CD4-positive, CD25-positive, alpha-beta regulatory T cell (primary cell): ENCODE measurements around the gene CCDC85C. TPM values are rescaled to one million over a fixed set of nuclear protein-coding genes. Genes with fewer than 3 reads are reported as not detected.
A peak's percentile ranks its signal among the peaks of the same experiment; 100 is the strongest.

ENCODE experiments used
- ATAC-seq, 2 donors: fragments of 150-1000 bp; cut with Tn5 transposase; one replicate each; pipeline ENCODE4 v1.10.0; 2021; ENCODE audit warnings: low read depth in 2 of 2, moderate number of reproducible peaks in 2 of 2, moderate library complexity in 1 of 2
- DNase-seq, 3 donors: peaks; one replicate each; pipeline versions ENCODE4 v3.0.0 to v3.0.0-alpha.2; 2012 to 2022; ENCODE audit warnings: mixed read lengths in 1 of 3
- H3K27ac ChIP-seq: one replicate; pipeline ENCODE4 v1.7.0; 2013; ENCODE audit warnings: mild to moderate bottlenecking, low read length; ENCODE audit not compliant: insufficient read depth, poor library complexity, severe bottlenecking
- H3K27me3 ChIP-seq: one replicate; pipeline ENCODE4 v1.7.0; 2013; ENCODE audit warnings: low read length; ENCODE audit not compliant: control insufficient read depth, insufficient read depth
- H3K36me3 ChIP-seq: one replicate; pipeline ENCODE4 v1.7.0; 2013; ENCODE audit warnings: mild to moderate bottlenecking, low read length, moderate library complexity; ENCODE audit not compliant: control insufficient read depth, insufficient read depth
- H3K4me1 ChIP-seq: 2 replicates; pipeline ENCODE4 v1.7.0; 2013; ENCODE audit warnings: mild to moderate bottlenecking, low read length; ENCODE audit not compliant: insufficient read depth, control insufficient read depth, poor library complexity, severe bottlenecking
- H3K4me3 ChIP-seq: one replicate; pipeline ENCODE4 v1.7.0; 2013; ENCODE audit warnings: low read depth, mild to moderate bottlenecking, low read length, moderate library complexity
- H3K9me3 ChIP-seq, 2 experiments: 1 replicate in 1 of 2; 2 replicates in 1 of 2; pipeline ENCODE4 v1.7.0; 2013; ENCODE audit warnings: low read length in 2 of 2, mild to moderate bottlenecking in 1 of 2, moderate library complexity in 1 of 2; ENCODE audit not compliant: control insufficient read depth in 2 of 2
- H3K27ac Mint-ChIP-seq, 3 donors: one replicate each; pipeline ENCODE4 v1.8.0; 2020 to 2022; ENCODE audit warnings: mild to moderate bottlenecking in 3 of 3, mixed read lengths in 3 of 3, moderate library complexity in 2 of 3
- H3K27me3 Mint-ChIP-seq: one replicate; pipeline ENCODE4 v1.8.0; 2022; ENCODE audit warnings: mild to moderate bottlenecking, mixed read lengths
- H3K36me3 Mint-ChIP-seq: one replicate; pipeline ENCODE4 v1.8.0; 2020; ENCODE audit warnings: mixed read lengths
- H3K4me1 Mint-ChIP-seq, 4 donors: one replicate each; pipeline ENCODE4 v1.8.0; 2020 to 2022; ENCODE audit warnings: mixed read lengths in 4 of 4, mild to moderate bottlenecking in 1 of 4
- H3K4me3 Mint-ChIP-seq, 4 donors: one replicate each; pipeline ENCODE4 v1.8.0; 2020 to 2022; ENCODE audit warnings: mild to moderate bottlenecking in 4 of 4, mixed read lengths in 4 of 4, moderate library complexity in 3 of 4
- H3K9me3 Mint-ChIP-seq, 7 donors: one replicate each; pipeline ENCODE4 v1.8.0; 2020 to 2022; ENCODE audit warnings: mixed read lengths in 7 of 7, mild to moderate bottlenecking in 3 of 7, moderate library complexity in 2 of 7
- polyA plus RNA-seq, 4 donors: library from polyadenylated mRNA; unstranded; fragments of 300-500 nt; fragmentation: Illumina TruSeq; gene quantifications; one replicate each; pipeline ENCODE4 v1.2.3, GENCODE V29; 2021
- total RNA-seq: library from RNA; stranded (reverse); gene quantifications from one replicate; pipeline ENCODE4 v1.2.3, GENCODE V29; 2022

The CCDC85C gene
- total and polyA plus RNA-seq, 5 donors from 2014 or later = 0.62 to 6.3 (median 0.98) TPM

DNA sequence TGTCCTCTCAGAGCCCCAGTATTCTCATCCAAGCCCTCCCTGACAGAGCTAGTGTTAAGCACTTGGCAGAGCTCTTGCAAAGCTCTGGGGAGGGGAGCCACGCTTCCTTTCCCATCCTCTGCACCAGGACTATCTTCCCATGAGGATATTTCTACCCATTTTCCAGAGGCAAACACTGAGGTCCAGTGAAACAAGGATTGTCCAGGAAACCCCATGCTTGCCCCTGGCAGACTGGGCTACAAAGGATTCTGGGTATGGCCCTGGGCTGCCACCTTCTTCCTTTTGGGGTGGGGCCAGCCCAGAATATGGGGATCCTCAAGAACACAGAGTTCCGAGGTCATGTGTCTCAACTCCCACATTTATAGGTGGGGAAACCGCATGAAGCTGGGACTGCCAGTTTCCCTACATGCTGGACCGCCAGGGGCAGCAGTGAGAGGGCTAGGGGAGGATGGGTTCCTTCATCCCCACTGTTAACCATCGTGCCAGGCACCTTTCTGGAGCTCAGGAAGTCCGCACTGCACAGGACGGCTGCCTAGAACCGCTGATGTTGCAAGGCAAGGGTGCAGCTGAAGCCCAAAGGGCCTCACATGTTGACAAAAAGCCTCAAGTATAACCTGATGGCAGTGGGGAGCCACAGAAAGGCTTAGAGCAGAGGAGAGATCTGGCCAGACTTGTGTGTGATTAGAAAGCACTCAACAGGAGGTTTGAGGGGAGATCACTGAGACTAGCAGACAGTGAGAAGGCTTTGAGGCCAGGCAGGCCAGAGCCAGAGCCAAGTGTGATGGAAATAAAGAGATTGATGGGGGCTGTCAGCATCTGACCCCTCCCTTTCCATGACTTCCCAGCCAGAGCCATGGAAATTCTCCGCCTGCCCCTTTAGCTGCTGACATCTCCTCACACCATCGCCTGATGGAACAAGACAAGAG is 5.5 kb upstream of the CCDC85C start:
- no peaks in the 10 kb centered on the region for H3K27me3 ChIP-seq
- no peak for ATAC-seq
- peak overlapping the region in 2 of 3 donors; percentile 72 to 73 for H3K27ac Mint-ChIP-seq
- H3K9me3 Mint-ChIP-seq = no peaks in the 10 kb centered on the region
- H3K4me3 Mint-ChIP-seq = peak overlapping the region in 1 of 4 donors; percentile 51
- peaks cover 19% of the 10 kb centered on the region for H3K27me3 Mint-ChIP-seq
- DNase-seq = no peak
- no peak overlapping the region for H3K27ac ChIP-seq
- no peak overlapping the region for H3K4me3 ChIP-seq
- H3K9me3 ChIP-seq = no peaks in the 10 kb centered on the region
- H3K36me3 ChIP-seq = no peaks in the 10 kb centered on the region
- peaks cover 9% of the 10 kb centered on the region for H3K4me1 ChIP-seq
- H3K4me1 Mint-ChIP-seq = peaks cover 0 to 15% (median 5%) of the 10 kb centered on the region in 4 donors
- no peaks in the 10 kb centered on the region for H3K36me3 Mint-ChIP-seq

DNA sequence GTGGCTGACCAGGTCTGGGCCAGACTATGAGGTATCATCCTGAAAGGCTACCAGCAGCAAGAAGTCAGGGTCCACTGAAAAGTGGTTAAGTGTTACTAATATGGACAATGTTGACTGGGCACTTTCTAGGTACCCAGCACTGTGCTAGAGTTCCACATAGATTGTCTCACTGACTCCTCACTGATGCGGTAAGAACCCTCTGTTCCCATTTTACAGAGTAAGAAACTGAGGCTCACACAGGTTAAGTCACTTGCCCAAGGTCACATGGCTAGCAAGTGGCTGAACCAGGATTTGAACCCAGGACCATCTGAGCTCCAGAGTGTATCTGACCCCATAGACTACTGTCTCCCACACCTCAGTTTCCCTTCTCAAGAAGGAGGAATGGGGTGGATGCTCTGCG is 4.6 kb upstream of the CCDC85C start:
- Histone ChIP-seq H3K9me3 (no peaks in the 10 kb centered on the region), H3K36me3 (no peaks in the 10 kb centered on the region), H3K27me3 (no peaks in the 10 kb centered on the region), H3K4me1 (peaks cover 9% of the 10 kb centered on the region), H3K27ac (no peak overlapping the region), H3K4me3 (no peak overlapping the region)
- peaks cover 19% of the 10 kb centered on the region for H3K27me3 Mint-ChIP-seq
- peaks cover 0 to 15% (median 5%) of the 10 kb centered on the region in 4 donors for H3K4me1 Mint-ChIP-seq
- no peaks in the 10 kb centered on the region for H3K9me3 Mint-ChIP-seq
- H3K4me3 Mint-ChIP-seq = no peak overlapping the region
- no peak for ATAC-seq
- H3K36me3 Mint-ChIP-seq = no peaks in the 10 kb centered on the region
- DNase-seq = no peak
- peak overlapping the region in 1 of 3 donors; percentile 72 for H3K27ac Mint-ChIP-seq

DNA sequence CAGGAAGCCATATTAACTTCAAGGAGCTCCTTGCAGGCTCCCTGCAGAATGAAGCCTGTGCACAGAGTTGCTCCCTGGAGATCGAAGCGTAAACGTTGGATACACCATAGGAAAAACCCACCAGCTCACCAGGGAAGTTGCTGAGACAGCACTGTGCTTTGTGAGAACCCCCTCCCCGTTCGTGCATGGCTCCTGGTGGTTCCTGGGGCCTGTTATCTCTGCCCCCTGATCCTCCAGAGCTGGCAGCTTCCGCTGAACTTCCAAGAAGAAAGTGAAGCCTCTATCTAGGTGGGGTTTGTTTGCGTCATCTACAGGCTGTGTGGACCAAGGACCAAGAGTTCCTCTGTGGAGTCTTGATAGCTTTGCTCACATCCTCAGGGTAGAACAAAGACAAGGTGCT is 2.4 kb upstream of the CCDC85C start:
- no peaks in the 10 kb centered on the region for H3K36me3 ChIP-seq
- H3K27me3 ChIP-seq = no peaks in the 10 kb centered on the region
- no peak for ATAC-seq
- Mint-ChIP-seq H3K27me3 (peaks cover 16% of the 10 kb centered on the region), H3K36me3 (no peaks in the 10 kb centered on the region), H3K4me3 (peak overlapping the region in 2 of 4 donors; percentile 39 to 87), H3K27ac (peak overlapping the region in 1 of 3 donors; percentile 94), H3K9me3 (no peaks in the 10 kb centered on the region), H3K4me1 (peaks cover 5 to 31% (median 10%) of the 10 kb centered on the region in 4 donors)
- H3K27ac ChIP-seq = no peak overlapping the region
- no peaks in the 10 kb centered on the region for H3K9me3 ChIP-seq
- DNase-seq = no peak
- peaks cover 25% of the 10 kb centered on the region for H3K4me1 ChIP-seq
- no peak overlapping the region for H3K4me3 ChIP-seq

DNA sequence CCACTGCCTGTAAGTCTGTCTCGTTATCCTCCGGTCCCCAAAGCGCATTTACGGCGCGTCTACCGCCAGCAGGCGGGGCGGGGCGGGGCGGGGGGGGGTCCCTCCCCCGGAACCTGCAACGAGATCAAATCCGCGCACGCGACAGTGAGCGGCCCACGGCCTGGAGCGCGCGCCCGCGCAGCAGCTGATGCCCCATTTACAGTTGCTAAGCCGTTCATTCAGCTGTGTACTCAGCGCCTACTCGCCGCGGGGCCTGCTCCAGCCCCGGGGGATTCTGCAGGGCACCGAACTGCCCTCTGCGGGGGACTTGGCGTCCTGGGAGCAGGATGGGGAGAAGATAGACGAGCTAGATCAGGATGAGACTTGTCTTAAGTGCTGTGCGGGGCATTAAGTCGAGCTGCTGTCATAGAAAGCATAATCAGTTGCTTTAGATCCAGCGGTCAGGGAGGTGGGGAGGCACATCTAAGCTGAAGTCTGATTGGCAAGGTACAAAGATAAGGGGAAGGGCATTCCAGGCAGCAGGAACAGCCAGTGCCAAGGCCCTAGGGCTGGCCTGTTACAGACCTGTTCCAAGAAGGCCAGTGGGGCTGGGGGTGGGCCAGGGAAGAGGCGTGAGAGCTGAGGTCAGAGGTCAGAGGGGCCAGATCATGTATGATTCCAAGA is 1.4 kb upstream of the CCDC85C start:
- Histone ChIP-seq H3K36me3 (no peaks in the 10 kb centered on the region), H3K4me3 (peak overlapping the region; percentile 75), H3K27me3 (no peaks in the 10 kb centered on the region), H3K9me3 (no peaks in the 10 kb centered on the region), H3K4me1 (peaks cover 28% of the 10 kb centered on the region), H3K27ac (peak overlapping the region; percentile 76)
- H3K36me3 Mint-ChIP-seq = no peaks in the 10 kb centered on the region
- H3K27ac Mint-ChIP-seq = peak overlapping the region; percentile 94 to 97 (median 95)
- peaks cover 17% of the 10 kb centered on the region for H3K27me3 Mint-ChIP-seq
- no peaks in the 10 kb centered on the region for H3K9me3 Mint-ChIP-seq
- peaks cover 5 to 39% (median 11%) of the 10 kb centered on the region in 4 donors for H3K4me1 Mint-ChIP-seq
- DNase-seq = peak; percentile 75 to 89 (median 80)
- peak; percentile 22 to 23 for ATAC-seq
- H3K4me3 Mint-ChIP-seq = peak overlapping the region; percentile 60 to 92 (median 87)

DNA sequence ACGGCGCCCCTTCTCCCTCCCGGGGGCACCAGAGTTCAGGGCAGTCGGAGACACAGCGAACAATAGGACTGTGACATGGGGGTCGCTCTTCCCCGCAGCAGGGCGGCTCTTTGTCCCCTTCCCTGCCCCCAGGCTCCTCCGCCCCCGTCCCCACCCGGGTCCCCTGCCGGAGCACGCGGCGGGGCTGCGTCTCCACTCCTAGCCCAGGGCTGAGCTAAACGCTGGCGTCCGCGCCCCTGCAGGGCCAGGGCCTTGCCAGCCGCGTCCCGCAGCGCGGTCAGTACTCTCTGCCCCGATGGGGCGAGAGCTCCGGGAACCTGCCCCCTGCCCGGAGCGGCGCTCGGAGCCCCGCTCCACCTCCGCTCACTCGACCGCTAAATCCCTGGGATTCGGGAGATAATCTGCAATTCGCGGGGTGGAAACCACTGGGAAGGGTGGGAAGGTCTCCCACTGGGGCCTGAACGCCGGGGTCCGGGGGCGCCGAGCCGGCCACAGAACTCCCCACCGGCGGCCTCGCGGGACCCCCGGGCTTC is 825 bp upstream of the CCDC85C start:
- H3K9me3 Mint-ChIP-seq = no peaks in the 10 kb centered on the region
- H3K27me3 Mint-ChIP-seq = peaks cover 19% of the 10 kb centered on the region
- H3K4me1 ChIP-seq = peaks cover 28% of the 10 kb centered on the region
- H3K27ac Mint-ChIP-seq = peak overlapping the region in 2 of 3 donors; percentile 94 to 97
- peak overlapping the region; percentile 51 for H3K4me3 ChIP-seq
- peak in 1 of 3 donors; percentile 51 for DNase-seq
- H3K4me1 Mint-ChIP-seq = peaks cover 5 to 44% (median 14%) of the 10 kb centered on the region in 4 donors
- H3K36me3 ChIP-seq = no peaks in the 10 kb centered on the region
- no peaks in the 10 kb centered on the region for H3K27me3 ChIP-seq
- H3K4me3 Mint-ChIP-seq = peak overlapping the region; percentile 60 to 92 (median 87)
- H3K9me3 ChIP-seq = no peaks in the 10 kb centered on the region
- ATAC-seq = peak; percentile 6 to 9
- peak overlapping the region; percentile 76 for H3K27ac ChIP-seq
- H3K36me3 Mint-ChIP-seq = no peaks in the 10 kb centered on the region

DNA sequence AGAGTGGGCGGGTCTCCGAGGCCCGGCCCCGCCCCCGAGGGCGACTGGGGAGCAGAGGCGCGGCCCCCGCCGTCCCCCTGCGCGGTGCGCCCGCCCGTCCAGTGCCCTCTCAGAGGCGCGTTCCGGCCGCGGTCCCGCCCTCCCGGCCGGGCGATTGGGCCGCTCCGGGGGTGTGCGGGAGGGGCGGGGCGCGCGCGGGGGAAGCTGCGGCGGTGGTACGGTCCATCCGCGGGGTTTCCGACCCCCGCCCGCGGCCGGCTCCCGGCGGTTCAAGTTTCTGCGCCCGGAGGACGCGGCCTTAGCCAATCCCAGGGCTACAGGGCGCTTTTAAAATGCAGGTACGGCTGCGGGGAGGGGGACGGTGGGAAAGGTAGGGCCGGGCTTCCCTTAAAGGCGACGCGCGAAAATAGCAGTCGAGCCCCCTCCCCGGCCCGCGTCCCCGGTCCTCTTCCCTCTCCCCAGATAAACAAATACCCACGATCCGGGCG is 315 bp upstream of the CCDC85C start:
- Histone ChIP-seq H3K9me3 (no peaks in the 10 kb centered on the region), H3K36me3 (no peaks in the 10 kb centered on the region), H3K4me1 (peaks cover 28% of the 10 kb centered on the region), H3K27me3 (no peaks in the 10 kb centered on the region), H3K4me3 (no peak overlapping the region), H3K27ac (peak overlapping the region; percentile 76)
- ATAC-seq (peak; percentile 92 to 93), DNase-seq (peak; percentile 92 to 97 (median 95))
- Mint-ChIP-seq H3K9me3 (no peaks in the 10 kb centered on the region), H3K4me1 (peaks cover 5 to 42% (median 14%) of the 10 kb centered on the region in 4 donors), H3K27ac (peak overlapping the region in 2 of 3 donors; percentile 73 to 87), H3K36me3 (no peaks in the 10 kb centered on the region), H3K4me3 (peak overlapping the region; percentile 60 to 92 (median 87)), H3K27me3 (peaks cover 19% of the 10 kb centered on the region)

DNA sequence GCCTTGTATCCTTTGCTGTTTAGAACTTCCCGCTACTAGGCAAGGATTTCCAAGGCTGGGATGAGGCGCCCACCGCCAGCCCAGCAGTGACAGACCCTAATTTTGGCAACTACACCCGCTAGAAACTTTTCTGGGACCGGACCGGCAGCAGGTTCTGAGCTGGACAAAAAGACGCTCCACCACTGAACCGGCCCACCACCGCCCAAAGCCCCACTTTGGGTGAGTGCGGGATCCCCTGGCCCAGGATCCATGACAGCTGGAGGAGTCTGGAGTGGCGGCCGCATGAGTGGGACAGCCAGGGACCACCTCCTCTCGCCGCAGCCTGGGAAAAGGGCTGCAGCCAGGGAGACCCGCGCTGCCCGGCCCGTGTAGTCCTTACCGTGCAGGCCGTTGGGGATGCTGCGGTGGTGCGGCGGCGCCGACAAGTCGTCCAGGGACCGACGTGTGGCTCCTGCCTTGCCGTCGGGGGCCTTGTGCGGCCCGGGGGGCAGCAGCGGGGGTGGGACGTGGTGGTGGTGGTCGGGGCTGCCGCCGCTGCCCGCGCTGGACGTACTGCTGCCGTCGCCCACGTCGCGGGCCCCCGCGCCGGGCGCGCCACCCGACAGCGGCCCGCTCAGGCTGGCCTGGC is 1.1 kb downstream of the CCDC85C start:
- peak overlapping the region in 1 of 3 donors; percentile 32 for H3K27ac Mint-ChIP-seq
- no peaks in the 10 kb centered on the region for H3K36me3 Mint-ChIP-seq
- ATAC-seq (no peak), DNase-seq (no peak)
- H3K27ac ChIP-seq = no peak overlapping the region
- peak overlapping the region; percentile 80 to 88 (median 82) for H3K4me3 Mint-ChIP-seq
- H3K4me3 ChIP-seq = no peak overlapping the region
- H3K27me3 Mint-ChIP-seq = peaks cover 15% of the 10 kb centered on the region
- peaks cover 28% of the 10 kb centered on the region for H3K4me1 ChIP-seq
- H3K9me3 Mint-ChIP-seq = no peaks in the 10 kb centered on the region
- no peaks in the 10 kb centered on the region for H3K27me3 ChIP-seq
- H3K36me3 ChIP-seq = no peaks in the 10 kb centered on the region
- H3K4me1 Mint-ChIP-seq = peaks cover 5 to 42% (median 17%) of the 10 kb centered on the region in 4 donors
- H3K9me3 ChIP-seq = no peaks in the 10 kb centered on the region
